ENCODE results near the gene TBC1D8. TPM values are rescaled to one million over a fixed set of nuclear protein-coding genes. Genes with fewer than 3 reads are reported as not detected.

TBC1D8 gene
- total RNA-seq, 1 donor from 2014 or later, result 72.1 TPM

DNA sequence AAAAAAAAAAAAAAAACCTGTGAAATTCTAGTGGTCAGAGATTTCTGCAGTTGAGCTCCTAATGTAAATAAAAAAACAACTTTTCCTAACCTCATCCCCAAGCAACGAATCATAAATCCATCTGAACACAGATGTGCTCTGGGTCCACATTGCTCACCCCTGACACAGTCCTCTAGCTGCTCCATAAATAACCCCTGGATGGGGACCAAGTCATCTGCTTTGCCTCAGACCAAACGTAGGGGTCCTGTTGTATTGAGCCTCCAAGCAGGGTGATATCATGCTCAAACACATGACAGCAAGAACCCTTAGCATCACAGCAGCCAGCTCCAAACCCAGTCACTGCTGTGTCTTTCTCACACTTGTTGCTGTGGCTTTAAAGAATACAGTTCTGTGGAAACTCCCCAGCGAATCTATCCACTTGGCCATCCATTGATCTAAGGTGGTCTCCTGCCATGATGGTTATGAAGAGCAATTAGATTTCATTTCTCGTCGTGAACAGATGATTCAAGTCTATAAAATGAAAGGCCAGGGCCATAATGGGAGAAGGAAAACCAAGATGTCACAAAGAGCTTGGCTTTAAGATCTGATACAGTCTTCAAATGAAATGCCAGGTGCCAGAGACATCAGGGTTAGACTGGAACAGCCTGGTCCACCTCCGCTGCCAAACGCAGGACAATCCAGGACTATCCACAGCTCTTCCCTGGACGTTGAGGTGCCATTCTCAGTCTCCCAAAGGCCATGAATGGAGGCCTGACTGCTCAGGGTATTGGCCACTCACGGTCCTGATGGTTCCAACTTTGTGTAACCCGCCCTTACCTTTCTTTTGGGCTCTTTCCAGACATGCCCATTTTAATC is 39.0 kb downstream of the TBC1D8 start:
- DNase-seq (ENCODE audit: low spot score), result no peak

DNA sequence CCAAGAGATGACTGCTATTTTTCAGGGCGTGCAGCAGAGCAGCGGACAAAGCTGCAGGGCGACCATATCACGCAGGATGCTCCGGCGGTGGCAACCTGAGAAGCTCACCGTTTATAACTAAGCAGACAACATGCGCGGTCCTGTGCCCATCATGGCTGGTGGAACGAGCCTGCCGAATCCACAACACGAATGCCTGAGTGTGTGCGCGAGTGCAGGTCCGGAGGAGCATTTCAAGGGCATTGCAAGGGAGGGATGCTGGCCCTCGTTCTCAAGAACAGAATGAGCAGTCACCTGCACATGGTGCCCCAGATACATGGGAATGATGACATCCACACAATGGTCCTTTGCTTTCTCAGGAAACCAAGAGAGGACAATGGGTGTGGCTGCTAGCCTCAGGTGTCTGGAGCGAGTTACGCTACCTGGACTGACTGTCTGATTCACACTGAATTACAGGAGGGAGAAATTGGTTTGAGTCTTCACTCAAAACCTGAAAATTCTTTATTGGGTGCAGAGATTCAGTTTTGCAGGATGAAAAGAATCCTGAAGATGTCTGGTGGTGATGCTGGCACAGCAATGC is 39.8 kb downstream of the TBC1D8 start:
- no peak for DNase-seq (ENCODE audit: low spot score)

DNA sequence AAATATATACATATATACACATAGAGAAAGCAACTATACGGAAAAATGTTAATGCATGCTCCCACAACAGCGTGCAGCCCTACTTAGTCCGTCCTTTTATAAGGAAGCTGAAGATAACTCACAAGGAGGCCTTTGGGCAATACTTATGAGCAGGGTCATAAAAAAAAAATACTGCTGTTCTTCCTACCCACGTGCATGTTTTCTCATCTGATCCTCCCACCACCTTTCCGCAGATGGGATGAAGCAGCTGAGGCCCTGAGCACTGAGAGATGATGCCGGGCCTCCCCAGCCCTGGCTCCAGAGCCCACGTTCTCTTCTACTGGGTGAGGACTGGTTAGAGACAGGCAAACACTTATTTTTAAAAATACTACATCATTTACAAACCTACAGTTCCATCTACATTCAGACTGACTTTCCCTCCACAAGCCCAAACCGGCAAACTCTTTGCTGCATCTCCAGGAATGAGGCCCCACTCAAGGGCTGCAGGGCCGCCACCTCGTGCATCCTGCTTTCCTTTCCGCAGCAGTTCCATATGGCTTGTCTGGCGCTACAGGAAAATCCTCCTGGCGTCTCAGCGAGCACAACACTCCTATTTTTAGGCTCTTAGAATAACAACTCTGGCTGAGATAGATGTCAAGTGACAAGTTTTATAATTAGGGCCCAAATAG is 41.6 kb downstream of the TBC1D8 start:
- no peak for DNase-seq (ENCODE audit: low spot score)

DNA sequence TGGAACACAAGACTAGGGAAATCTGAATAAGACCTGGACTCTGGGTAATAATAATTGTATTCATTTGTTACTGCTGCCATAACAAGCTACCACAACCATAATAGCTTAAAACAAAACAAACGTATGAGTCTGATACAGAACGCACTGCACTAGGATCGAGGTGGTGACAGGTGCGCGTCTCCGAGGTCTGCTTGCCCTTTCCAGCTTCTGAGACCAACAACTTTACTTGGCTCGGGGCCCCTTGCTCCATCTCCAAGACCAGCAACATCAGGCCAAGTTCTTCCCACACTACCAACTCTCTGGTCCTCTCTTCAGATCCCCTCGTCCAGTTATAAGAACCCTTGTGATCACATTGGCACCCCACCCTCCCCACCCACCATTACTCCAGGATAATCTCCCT is 42.8 kb downstream of the TBC1D8 start:
- DNase-seq (ENCODE audit: low spot score), result no peak

DNA sequence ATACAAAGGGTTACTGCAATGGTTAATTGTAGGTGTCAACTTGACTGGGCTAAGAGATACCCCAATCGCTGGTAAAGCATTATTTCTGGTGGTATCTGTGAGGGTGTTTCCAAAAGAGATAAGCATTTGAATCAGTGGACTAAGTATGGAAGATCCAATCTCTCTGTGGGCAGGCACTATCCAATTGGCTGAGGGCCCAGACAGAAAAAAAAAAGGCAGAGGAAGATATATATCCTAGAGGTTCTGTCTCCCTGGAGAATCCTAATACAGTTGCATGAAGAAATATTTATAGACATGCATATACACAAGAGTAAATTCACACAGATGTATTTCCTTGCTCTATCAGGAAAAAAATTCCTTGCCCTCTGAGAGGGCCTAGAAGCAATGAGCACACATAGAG is 43.9 kb downstream of the TBC1D8 start:
- DNase-seq (ENCODE audit: low spot score), result no peak

DNA sequence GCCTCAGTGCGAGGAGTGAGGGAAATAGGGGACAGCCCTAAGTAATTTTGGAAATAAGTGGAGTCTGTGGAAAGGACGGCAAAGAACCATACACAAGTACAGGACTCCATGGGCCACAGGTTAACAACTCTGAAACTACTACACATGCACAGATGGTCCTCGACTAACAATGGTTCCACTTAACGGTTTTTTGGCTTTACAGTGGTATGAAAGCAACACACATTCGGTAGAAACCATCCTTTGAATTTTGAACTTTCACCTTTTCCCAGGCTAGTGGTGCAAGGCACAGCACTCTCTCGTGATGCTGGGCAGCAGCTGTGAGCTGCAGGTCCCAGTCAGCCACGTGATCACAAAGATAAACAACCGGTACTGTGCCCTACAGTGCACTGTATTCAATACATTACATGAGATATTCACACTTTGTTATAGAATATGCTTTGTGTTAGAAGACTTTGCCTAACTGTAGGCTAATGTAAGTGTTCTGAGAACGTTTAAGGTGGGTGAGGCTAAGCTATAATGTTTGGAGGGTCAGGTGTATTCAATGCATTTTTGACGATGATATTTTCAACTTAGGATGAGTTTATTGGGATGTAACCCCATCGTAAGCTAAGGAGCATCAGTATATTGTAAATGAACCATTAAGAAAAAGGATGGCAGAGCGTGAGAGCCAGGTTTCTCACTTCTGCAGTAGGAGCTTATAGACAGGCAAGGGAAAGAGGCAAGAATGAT is 44.6 kb downstream of the TBC1D8 start:
- DNase-seq (ENCODE audit: low spot score), result peak; percentile 77

DNA sequence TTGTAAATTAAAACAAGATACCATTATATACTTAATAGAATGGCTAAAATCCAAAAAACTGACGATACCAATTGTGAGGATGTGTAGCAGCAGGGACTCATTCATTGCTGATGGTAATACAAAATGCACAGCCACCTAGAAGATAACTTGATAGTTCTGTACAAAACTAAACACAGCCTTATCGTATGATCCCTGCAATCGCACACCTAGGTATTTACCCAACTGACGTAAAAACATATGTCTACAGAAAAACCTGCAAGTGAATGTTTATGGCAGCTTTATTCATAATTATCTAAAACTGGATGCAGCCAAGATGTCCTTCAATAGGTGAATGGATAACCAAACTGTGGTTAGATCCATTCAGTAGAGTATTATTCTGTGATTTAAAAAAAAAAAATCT is 45.5 kb downstream of the TBC1D8 start:
- DNase-seq (ENCODE audit: low spot score), result no peak

DNA sequence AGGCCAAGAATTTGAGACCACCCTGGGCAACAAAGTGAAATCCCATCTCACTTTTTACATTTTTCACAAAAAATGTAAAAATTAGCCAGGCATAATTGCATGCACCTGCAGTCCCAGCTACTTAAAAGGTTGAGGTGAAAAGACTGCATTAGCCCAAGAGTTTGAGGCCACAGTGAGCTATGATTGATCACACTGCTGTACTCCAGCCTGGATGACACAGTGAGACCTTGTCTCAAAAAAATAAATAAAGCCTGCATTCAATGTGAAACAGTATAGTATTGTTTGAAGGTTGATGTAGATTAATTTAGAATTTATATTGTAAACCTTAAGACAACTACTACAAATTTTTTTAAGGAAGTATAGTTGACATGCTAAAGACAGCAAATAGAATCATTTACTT is 53.5 kb downstream of the TBC1D8 start:
- DNase-seq (ENCODE audit: low spot score), result no peak

DNA sequence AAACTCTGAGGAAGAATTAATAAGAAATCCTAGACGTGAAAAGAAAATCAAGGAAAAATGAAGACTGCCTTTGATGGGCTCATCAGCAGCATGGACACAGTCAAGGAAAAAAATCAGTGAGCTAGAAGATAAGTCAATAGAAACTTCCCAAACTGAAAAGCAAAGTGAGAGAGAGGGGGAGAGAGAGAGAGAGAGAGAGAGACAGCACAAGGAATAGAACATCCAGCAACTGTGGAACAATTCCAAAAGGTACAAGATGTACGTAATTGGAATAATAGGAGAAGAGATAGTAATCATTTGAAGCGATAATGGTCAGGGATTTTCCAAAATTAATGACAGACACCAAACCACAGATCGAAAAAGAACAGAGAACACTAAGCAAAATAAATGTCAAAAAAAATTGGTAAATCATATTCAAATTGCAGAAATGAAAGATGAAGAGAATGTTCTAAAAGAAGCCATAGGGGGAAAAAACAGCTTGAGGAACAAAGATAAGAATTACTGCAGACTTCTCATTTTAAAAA is 54.5 kb downstream of the TBC1D8 start:
- no peak for DNase-seq (ENCODE audit: low spot score)

DNA sequence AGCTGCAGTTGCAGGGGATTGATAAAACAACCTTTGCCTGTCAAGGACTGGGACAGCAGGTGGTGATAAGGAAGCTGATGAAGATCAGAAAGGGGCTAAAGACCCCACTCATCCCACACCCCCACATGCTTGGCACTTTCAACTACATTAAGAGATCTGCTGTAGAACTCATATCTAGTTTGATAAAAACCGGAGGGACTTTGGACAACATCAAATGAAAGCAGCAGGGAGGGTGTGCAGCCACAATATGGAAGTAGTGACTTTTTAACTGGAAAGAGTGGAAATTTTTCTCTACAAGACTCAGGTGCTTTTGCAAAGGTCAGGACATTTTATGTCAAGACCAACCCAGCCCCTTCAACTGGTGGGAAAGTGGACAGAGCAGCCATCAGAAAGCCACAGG is 56.8 kb downstream of the TBC1D8 start:
- DNase-seq (ENCODE audit: low spot score), result no peak

DNA sequence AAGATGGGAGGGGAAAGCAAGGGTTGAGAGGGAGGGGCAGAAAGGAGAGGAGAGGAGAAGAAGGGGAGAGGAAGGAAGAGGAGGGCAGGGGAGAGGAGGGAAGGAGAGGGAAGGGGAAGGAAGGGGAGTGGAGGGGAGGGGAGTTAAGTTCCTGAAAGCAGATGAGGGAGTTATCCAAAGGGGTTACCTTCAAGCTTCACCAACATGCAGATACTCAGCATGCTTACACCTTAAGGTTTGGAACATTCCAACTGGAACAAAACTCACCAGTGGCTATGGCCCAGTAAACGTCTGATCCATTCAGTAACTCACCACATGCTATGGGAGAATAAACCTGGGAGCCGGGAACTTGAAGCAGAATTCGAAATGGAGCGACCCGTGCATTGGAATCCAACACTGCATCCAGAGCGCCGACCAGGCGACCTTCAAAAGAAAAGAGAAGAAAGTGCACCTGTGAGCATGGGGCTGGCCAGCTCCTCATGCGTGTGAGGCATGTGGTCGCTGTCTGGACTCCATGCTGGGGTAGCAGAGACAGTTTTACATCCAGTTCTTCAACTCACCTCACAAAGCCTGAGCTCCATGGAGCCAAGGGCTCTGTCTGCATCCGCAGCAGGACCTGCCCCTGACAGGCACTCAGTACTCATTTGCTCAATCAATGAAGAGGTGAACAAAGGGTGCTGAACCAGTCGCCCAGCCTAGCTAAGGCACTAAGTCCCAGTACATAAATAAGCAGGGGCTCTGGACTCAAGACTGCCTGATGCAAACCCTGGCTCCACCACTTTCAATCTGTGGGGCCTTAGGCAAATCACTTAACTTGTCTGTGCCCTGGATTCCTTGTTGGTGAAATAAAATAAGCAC is 61.0 kb downstream of the TBC1D8 start:
- peak; percentile 25 for DNase-seq (ENCODE audit: low spot score)

DNA sequence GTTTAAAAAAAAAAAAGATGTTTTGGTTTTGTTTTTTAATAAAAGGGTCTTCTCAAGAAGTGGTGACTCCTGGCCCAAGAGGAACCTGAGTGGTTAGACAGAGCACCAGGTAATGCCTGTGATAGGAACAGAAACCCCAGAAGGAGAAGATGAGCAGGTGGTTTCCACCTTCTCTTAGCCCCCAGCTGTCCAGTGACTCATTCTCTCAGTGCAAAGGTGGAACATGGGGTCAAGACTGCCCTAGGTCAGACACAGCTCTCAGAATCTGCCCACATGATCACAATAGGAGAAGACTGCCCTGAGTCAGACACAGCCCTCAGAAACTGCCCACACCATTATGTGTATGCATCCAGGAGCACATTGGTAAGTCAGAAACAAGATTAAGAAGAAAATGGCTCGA is 61.8 kb downstream of the TBC1D8 start:
- no peak for DNase-seq (ENCODE audit: low spot score)

DNA sequence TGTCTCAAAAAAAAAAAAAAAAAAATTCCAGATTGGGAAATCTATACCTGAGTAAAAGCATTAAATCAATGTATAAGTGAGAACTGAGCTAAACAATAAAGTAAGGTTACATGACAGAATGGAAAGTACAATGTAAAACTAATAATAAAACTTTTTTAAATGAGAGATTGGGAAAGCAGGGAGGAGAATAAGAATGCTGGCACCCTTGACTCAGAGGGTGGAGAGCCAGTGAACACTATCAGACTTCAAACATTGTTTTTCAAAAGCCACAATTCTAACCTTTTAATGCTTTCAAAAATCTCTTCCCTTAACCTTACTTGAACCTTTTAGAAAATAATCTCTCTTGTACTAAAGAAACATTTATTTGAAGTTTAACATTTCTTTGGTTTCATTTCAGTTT is 63.5 kb downstream of the TBC1D8 start:
- DNase-seq (ENCODE audit: low spot score), result no peak

DNA sequence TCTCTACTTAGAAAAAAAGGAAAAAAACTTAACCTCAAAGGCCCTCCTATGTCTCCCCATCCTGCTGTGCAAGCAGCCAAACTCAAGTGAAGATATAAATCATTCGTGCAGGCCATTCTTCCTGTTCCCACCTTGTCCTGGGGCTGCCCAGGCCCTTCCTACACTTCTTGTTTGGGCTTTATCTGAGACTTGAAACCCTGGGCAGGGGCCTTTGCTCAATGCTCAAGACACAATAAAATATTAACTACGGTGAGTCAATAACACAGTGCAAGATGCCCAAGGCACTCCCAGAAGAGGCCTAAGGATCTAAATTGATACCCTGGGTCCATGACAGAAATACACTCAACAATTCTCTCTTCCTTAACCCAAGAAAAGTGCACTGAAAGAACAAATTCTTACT is 67.6 kb downstream of the TBC1D8 start:
- peak; percentile 48 for DNase-seq (ENCODE audit: low spot score)

DNA sequence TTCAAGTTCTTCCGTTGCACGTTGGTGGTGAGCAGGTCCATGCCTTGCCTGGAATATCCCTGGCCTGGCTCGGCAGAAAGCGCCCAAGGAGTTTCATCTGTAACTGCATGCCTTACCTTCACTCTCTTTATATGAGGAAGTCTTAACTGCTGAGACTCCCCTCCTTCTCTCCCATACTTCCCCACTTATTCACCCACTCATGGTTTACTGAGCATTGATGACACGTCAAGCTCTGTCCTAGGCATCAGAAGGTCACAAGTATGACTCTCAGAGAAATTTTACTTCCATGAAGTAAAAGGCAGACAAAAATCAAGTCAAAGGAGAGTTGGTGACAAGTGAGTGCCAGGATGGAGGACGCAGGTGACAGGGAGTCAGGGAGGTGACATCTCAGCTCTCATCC is 68.2 kb downstream of the TBC1D8 start:
- DNase-seq (ENCODE audit: low spot score), result no peak

DNA sequence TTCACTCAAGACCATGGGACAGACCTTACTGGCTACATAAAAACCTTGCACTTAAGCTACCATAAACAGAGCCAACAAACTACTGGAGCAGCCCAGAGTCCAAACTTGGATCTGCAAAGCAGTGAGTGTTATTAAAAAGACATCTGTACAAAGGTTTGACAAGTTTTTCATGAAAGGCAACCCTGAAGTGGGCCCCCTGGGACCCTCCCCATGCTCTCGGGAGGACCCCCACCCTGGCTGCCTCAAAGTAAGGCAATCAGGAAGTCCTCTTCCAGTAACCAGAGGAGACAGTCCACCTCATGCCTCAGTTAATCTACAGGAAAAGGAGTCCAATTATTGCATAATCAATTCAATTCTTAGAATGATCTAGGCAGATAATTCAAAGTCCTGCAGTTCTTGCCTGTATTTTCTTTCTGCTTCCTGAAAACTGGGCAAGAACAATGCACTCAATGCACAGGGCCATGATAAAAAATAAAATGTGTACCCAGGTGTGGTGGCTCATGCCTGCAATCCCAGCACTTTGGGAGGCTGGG is 69.7 kb downstream of the TBC1D8 start:
- DNase-seq (ENCODE audit: low spot score), result no peak

DNA sequence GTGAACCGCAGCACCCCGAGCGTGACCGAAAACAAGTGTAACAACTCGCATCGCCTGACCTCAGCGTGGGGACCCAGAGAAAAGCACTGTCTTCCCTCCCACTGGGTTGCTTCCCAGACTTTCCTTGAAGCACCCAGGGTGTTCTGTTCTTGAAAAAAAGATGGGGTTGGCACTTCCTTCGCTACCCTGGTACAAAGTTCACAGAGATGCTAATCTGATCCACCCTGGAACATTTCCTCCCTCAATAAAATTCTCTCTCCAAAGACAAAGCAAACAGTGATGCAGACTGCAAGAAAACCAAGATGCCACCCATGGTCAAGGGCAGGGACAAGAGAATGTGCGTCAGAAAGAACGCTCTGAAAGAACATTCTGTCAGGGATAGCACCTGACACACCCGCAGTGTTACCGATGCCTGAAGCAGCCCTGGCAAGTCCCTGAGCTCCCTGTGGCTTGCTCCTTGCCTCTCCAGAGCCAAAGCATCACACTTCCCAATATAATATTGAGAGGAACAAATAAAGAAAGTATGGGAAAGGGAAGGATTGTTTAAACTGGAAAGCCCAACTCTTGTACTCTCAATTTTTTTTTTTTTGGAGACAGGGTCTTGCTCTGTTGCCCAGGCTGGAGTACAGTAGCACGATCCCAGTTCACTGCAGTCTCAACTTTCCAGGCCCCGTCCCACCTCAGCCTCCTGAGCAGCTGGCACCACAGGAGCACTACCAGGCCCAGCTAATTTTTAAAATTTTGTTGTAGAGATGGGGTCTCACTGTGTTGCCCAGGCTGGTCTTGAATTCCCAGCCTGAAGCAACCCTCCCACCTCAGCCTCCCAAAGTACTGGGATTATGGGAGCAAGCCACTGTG is 70.7 kb downstream of the TBC1D8 start:
- peak; percentile 71 for DNase-seq (ENCODE audit: low spot score)

DNA sequence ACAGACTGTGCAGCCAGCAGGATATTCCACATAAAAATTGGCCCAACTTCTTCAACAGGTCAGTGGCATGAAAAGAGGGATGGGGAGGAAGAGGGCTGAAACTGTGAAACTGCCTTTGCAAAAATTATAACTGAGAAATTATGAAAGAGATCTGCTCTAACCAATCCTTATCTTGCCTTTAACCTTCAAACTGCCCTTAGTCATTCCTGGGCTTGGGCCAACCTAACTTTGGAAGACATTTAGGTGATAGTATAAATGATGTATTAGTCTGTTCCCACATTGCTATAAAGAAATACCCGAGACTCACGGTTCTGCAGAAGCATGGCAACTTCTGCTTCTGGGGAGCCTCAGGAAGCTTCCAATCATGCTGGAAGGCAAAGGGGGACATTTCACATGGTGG is 74.6 kb downstream of the TBC1D8 start:
- no peak for DNase-seq (ENCODE audit: low spot score)

DNA sequence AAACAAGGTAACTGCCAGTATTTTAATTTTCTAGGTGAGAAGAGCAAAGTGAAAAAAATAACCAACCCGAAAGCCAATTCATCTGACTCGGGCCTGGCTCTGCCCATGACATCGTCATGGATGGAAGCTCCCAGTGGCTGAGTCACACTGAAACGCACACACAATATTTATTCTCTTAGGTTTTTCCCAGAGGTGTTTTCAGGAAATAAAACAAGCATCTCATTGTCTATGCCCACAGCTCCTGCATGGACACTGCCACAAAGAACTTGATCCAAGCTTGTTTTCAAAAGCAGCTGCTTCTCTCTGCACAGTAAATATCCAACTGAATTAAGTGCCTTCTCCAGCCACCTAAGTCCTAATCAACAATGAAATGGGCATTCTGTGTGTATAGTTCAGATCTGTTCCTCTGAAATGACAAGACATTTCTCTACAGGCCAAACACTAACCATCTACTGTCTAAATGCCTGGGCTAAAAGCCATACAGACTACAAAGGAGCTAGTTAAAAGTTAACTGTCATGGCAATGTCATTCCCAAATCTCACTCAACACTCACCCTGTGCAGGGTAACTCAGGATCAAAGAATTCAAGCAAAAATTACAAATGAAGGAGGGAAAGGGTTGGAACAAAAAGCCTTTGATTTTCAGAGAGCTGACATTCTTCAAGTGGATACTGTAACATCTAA is 86.2 kb downstream of the TBC1D8 start:
- DNase-seq (ENCODE audit: low spot score), result peak; percentile 30

Data from mucosa of gallbladder (tissue), 1 donor.